ENCODE results near the gene SPEG.

Gene SPEG

DNA sequence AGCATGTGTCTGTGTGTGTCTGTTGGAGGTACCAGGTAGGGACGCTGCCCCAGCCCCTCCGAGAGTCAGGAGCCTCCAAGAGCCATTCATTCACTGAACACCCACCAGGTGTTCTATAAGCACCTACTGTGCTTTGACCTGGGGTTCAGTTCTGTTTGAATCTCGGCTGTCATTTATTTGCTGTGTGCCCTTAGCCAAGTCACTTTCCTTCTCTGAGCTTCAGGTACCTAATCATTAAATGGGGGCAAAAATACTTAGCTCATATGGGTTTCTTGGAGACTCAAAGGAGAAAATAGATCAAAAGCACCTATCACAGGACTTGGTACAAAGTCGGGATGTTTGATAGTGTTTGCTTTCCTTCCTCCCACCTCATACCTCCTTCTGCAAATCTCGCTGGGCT lies 92.8 kb downstream of the SPEG start:
- Histone ChIP-seq H3K9me3 (replicated peaks in 1 of 2; ENCODE audit: control insufficient read depth in 2 of 2, insufficient read depth in 1 of 2, low read depth in 1 of 2, low read length in 2 of 2) (no peaks in the 10 kb centered on the region), H3K4me1 (ENCODE audit: control insufficient read depth in 2 of 2, insufficient read depth in 1 of 2, low read depth in 1 of 2, low read length in 2 of 2) (peaks cover 30 to 35% of the 10 kb centered on the region in 2 donors), H3K36me3 (replicated peaks in 1 of 2; ENCODE audit: control insufficient read depth in 2 of 2, insufficient read depth in 2 of 2, low read length in 2 of 2) (no peaks in the 10 kb centered on the region), H2BK120ac (ENCODE audit: low read depth, low read length) (no peak overlapping the region), H4K8ac (ENCODE audit: low read depth, low read length) (no peak overlapping the region), H2BK5ac (ENCODE audit: low read length) (no peak overlapping the region), H3K4ac (ENCODE audit: low read length) (no peak overlapping the region), H2AFZ (ENCODE audit: low read length) (no peak overlapping the region), H3K27ac (replicated peaks; ENCODE audit: low read length) (no peak overlapping the region), H3K79me1 (ENCODE audit: low read depth, low read length) (no peaks in the 10 kb centered on the region), H2BK12ac (ENCODE audit: low read length) (peak overlapping the region; percentile 69), H4K91ac (ENCODE audit: low read depth, low read length, poor library complexity) (no peak overlapping the region), H2AK5ac (ENCODE audit: low read depth, low read length) (no peak overlapping the region), H3K23ac (ENCODE audit: low read depth, low read length, poor library complexity) (peak overlapping the region; percentile 70), H3K4me3 (ENCODE audit: low read length in 2 of 2) (no peak overlapping the region), H3K18ac (ENCODE audit: low read length) (peak overlapping the region; percentile 79), H3K14ac (ENCODE audit: low read length) (no peak overlapping the region), H2BK15ac (ENCODE audit: low read length) (no peak overlapping the region), H3K9ac (ENCODE audit: low read depth, low read length, poor library complexity) (peak overlapping the region; percentile 71), H3K4me2 (ENCODE audit: insufficient read depth, low read length, poor library complexity, severe bottlenecking) (no peak overlapping the region), H3K27me3 (ENCODE audit: control insufficient read depth in 3 of 3, insufficient read depth in 3 of 3, low read depth in 1 of 3, low read length in 3 of 3) (peaks cover 4 to 75% (median 41%) of the 10 kb centered on the region in 3 experiments)
- DNase-seq (ENCODE audit: low spot score) = no peak
- WGBS, 2 donors (ENCODE audit: extremely low coverage in 2 of 2, insufficient read length in 2 of 2, insufficient replicate concordance in 1 of 2) = no CpG with 5 or more reads among the region's 5 CpGs

DNA sequence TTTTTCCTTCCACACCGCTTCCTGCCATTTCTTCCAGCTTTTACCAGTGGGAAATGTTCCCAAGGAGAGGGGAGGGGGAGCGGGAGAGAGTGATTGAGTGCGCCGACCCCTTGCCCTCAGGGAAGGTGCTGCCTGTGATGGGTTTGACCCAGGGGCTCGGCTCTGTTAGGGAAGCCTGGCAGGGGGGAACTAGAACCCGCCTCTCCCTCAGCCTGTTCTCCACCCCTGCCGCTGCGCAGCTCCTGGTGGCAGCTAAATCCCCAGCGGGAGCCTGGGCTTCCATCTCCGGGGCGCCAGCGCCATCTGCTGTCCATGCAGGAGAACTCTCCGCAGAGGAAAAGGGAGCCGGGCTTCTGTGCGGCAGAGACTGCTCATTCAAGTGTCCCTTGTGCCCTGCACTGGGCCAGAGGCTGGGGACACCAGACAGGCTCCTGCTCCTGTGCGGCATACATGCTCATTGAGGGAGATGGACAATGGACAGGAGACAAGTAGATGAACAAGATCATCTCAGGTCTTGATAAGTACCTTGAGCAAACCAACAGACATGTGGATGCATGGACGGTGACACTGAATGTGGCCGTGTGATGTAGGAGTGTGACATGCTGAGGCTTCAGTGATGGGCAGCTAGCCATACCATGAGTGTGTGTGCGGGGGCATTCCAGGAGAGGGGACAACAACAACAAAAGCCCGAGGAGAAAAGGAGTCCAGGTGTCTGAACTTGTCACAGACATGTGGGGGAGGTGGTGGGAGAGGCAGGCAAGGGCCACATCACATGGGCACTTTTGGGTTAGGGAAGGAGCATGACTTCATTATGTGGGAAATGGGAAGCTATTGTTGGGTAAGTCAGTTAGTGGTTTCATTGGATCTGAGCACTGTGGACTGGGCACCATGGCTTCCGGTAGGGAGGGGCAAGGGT lies 95.7 kb downstream of the SPEG start:
- Histone ChIP-seq H2BK120ac (ENCODE audit: low read depth, low read length) (no peak overlapping the region), H2BK15ac (ENCODE audit: low read length) (no peak overlapping the region), H4K8ac (ENCODE audit: low read depth, low read length) (no peak overlapping the region), H3K14ac (ENCODE audit: low read length) (no peak overlapping the region), H2BK5ac (ENCODE audit: low read length) (no peak overlapping the region), H3K4me1 (ENCODE audit: control insufficient read depth in 2 of 2, insufficient read depth in 1 of 2, low read depth in 1 of 2, low read length in 2 of 2) (peaks cover 23 to 27% of the 10 kb centered on the region in 2 donors), H3K4ac (ENCODE audit: low read length) (no peak overlapping the region), H3K79me1 (ENCODE audit: low read depth, low read length) (no peaks in the 10 kb centered on the region), H3K4me2 (ENCODE audit: insufficient read depth, low read length, poor library complexity, severe bottlenecking) (peak overlapping the region; percentile 30), H3K18ac (ENCODE audit: low read length) (no peak overlapping the region), H4K91ac (ENCODE audit: low read depth, low read length, poor library complexity) (no peak overlapping the region), H3K27me3 (ENCODE audit: control insufficient read depth in 3 of 3, insufficient read depth in 3 of 3, low read depth in 1 of 3, low read length in 3 of 3) (peaks cover 0 to 76% (median 19%) of the 10 kb centered on the region in 3 experiments), H2AK5ac (ENCODE audit: low read depth, low read length) (no peak overlapping the region), H2BK12ac (ENCODE audit: low read length) (no peak overlapping the region), H2AFZ (ENCODE audit: low read length) (peak overlapping the region; percentile 68), H3K9me3 (replicated peaks in 1 of 2; ENCODE audit: control insufficient read depth in 2 of 2, insufficient read depth in 1 of 2, low read depth in 1 of 2, low read length in 2 of 2) (no peaks in the 10 kb centered on the region), H3K27ac (replicated peaks; ENCODE audit: low read length) (no peak overlapping the region), H3K36me3 (replicated peaks in 1 of 2; ENCODE audit: control insufficient read depth in 2 of 2, insufficient read depth in 2 of 2, low read length in 2 of 2) (no peaks in the 10 kb centered on the region), H3K4me3 (ENCODE audit: low read length in 2 of 2) (no peak overlapping the region), H3K23ac (ENCODE audit: low read depth, low read length, poor library complexity) (no peak overlapping the region), H3K9ac (ENCODE audit: low read depth, low read length, poor library complexity) (no peak overlapping the region)
- no CpG with 5 or more reads among the region's 21 CpGs for WGBS, 2 donors (ENCODE audit: extremely low coverage in 2 of 2, insufficient read length in 2 of 2, insufficient replicate concordance in 1 of 2)
- peak; percentile 82 for DNase-seq (ENCODE audit: low spot score)

DNA sequence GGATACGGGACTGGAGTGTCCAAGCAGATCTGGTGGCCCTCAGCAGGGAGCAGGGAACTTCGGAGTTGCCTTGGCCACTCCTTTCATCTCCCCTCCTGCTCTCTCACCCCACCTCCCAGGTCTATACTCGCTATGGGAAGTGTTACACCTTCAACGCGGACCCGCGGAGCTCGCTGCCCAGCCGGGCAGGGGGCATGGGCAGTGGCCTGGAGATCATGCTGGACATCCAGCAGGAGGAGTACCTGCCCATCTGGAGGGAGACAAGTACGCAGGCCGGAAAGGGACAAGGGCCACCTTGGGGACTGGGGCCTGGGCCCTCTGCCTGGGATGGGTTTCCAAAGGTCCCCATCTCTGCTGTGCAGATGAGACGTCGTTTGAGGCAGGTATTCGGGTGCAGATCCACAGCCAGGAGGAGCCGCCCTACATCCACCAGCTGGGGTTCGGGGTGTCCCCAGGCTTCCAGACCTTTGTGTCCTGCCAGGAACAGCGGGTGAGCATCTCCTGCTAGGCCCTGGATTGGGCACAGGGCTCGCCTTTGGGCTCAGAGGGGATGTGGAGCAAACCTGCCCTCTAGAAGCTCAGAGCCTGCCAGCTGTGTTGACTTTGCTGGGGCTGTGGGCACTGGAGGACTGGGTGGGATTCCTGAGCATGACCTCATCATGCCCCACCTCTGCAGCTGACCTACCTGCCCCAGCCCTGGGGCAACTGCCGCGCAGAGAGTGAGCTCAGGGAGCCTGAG lies 97.2 kb downstream of the SPEG start:
- no peak overlapping the region for H2BK120ac ChIP-seq (ENCODE audit: low read depth, low read length)
- H3K23ac ChIP-seq (ENCODE audit: low read depth, low read length, poor library complexity) = no peak overlapping the region
- H3K9me3 ChIP-seq (replicated peaks in 1 of 2; ENCODE audit: control insufficient read depth in 2 of 2, insufficient read depth in 1 of 2, low read depth in 1 of 2, low read length in 2 of 2) = no peaks in the 10 kb centered on the region
- no CpG with 5 or more reads among the region's 20 CpGs for WGBS, 2 donors (ENCODE audit: extremely low coverage in 2 of 2, insufficient read length in 2 of 2, insufficient replicate concordance in 1 of 2)
- no peaks in the 10 kb centered on the region for H3K79me1 ChIP-seq (ENCODE audit: low read depth, low read length)
- no peak for DNase-seq (ENCODE audit: low spot score)
- no peak overlapping the region for H2BK5ac ChIP-seq (ENCODE audit: low read length)
- no peak overlapping the region for H2AFZ ChIP-seq (ENCODE audit: low read length)
- H3K27me3 ChIP-seq (ENCODE audit: control insufficient read depth in 3 of 3, insufficient read depth in 3 of 3, low read depth in 1 of 3, low read length in 3 of 3) = peaks cover 0 to 71% (median 19%) of the 10 kb centered on the region in 3 experiments
- no peak overlapping the region for H3K4me2 ChIP-seq (ENCODE audit: insufficient read depth, low read length, poor library complexity, severe bottlenecking)
- no peak overlapping the region for H4K8ac ChIP-seq (ENCODE audit: low read depth, low read length)
- H2BK12ac ChIP-seq (ENCODE audit: low read length) = no peak overlapping the region
- H3K18ac ChIP-seq (ENCODE audit: low read length) = no peak overlapping the region
- H3K27ac ChIP-seq (replicated peaks; ENCODE audit: low read length) = no peak overlapping the region
- no peak overlapping the region for H3K4me3 ChIP-seq (ENCODE audit: low read length in 2 of 2)
- peak overlapping the region; percentile 46 for H3K4ac ChIP-seq (ENCODE audit: low read length)
- H3K9ac ChIP-seq (ENCODE audit: low read depth, low read length, poor library complexity) = peak overlapping the region; percentile 9
- H2BK15ac ChIP-seq (ENCODE audit: low read length) = peak overlapping the region; percentile 50
- peak overlapping the region; percentile 27 for H2AK5ac ChIP-seq (ENCODE audit: low read depth, low read length)
- H4K91ac ChIP-seq (ENCODE audit: low read depth, low read length, poor library complexity) = no peak overlapping the region
- H3K36me3 ChIP-seq (replicated peaks in 1 of 2; ENCODE audit: control insufficient read depth in 2 of 2, insufficient read depth in 2 of 2, low read length in 2 of 2) = no peaks in the 10 kb centered on the region
- H3K14ac ChIP-seq (ENCODE audit: low read length) = no peak overlapping the region
- H3K4me1 ChIP-seq (ENCODE audit: control insufficient read depth in 2 of 2, insufficient read depth in 1 of 2, low read depth in 1 of 2, low read length in 2 of 2) = peaks cover 10 to 12% of the 10 kb centered on the region in 2 donors

DNA sequence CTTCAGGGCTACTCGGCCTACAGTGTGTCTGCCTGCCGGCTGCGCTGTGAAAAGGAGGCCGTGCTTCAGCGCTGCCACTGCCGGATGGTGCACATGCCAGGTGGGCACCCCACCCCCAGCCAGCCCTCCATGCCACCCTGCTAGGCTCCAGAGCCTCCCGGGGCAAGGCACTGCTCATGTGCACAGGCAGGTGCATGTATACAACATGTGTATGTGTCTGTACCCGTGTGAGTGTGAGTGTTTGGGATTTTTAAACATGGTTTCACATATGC lies 97.7 kb downstream of the SPEG start:
- Histone ChIP-seq H3K14ac (ENCODE audit: low read length) (no peak overlapping the region), H3K18ac (ENCODE audit: low read length) (no peak overlapping the region), H3K27me3 (ENCODE audit: control insufficient read depth in 3 of 3, insufficient read depth in 3 of 3, low read depth in 1 of 3, low read length in 3 of 3) (peaks cover 0 to 66% (median 16%) of the 10 kb centered on the region in 3 experiments), H2AK5ac (ENCODE audit: low read depth, low read length) (peak overlapping the region; percentile 27), H3K27ac (replicated peaks; ENCODE audit: low read length) (no peak overlapping the region), H3K9me3 (replicated peaks in 1 of 2; ENCODE audit: control insufficient read depth in 2 of 2, insufficient read depth in 1 of 2, low read depth in 1 of 2, low read length in 2 of 2) (no peaks in the 10 kb centered on the region), H3K23ac (ENCODE audit: low read depth, low read length, poor library complexity) (no peak overlapping the region), H3K36me3 (replicated peaks in 1 of 2; ENCODE audit: control insufficient read depth in 2 of 2, insufficient read depth in 2 of 2, low read length in 2 of 2) (no peaks in the 10 kb centered on the region), H2BK5ac (ENCODE audit: low read length) (no peak overlapping the region), H2BK120ac (ENCODE audit: low read depth, low read length) (no peak overlapping the region), H2BK15ac (ENCODE audit: low read length) (peak overlapping the region; percentile 5), H3K4me2 (ENCODE audit: insufficient read depth, low read length, poor library complexity, severe bottlenecking) (no peak overlapping the region), H2AFZ (ENCODE audit: low read length) (no peak overlapping the region), H4K91ac (ENCODE audit: low read depth, low read length, poor library complexity) (no peak overlapping the region), H4K8ac (ENCODE audit: low read depth, low read length) (no peak overlapping the region), H3K4me3 (ENCODE audit: low read length in 2 of 2) (no peak overlapping the region), H3K4me1 (ENCODE audit: control insufficient read depth in 2 of 2, insufficient read depth in 1 of 2, low read depth in 1 of 2, low read length in 2 of 2) (peaks cover 8 to 12% of the 10 kb centered on the region in 2 donors), H2BK12ac (ENCODE audit: low read length) (peak overlapping the region; percentile 51), H3K79me1 (ENCODE audit: low read depth, low read length) (no peaks in the 10 kb centered on the region), H3K9ac (ENCODE audit: low read depth, low read length, poor library complexity) (peak overlapping the region; percentile 53), H3K4ac (ENCODE audit: low read length) (peak overlapping the region; percentile 46)
- WGBS, 2 donors (ENCODE audit: extremely low coverage in 2 of 2, insufficient read length in 2 of 2, insufficient replicate concordance in 1 of 2) = no CpG with 5 or more reads among the region's 8 CpGs
- DNase-seq (ENCODE audit: low spot score) = no peak
